ENCODE results near the gene RPS6KA4.
"Not testable (repeated sequence)": the region's sequence is repeated elsewhere in the genome, so short reads cannot be mapped to it uniquely, and the experiment has no call there.

RPS6KA4 gene

GRCh38 chr11:64400102-64400501 lies 41.1 kb downstream of the RPS6KA4 start:
- no peak overlapping the region for H3K27ac Mint-ChIP-seq

GRCh38 chr11:64400667-64401066 lies 41.7 kb downstream of the RPS6KA4 start:
- Mint-ChIP-seq H3K9me3 (no peaks in the 10 kb centered on the region), H3K4me3 (no peak overlapping the region), H3K4me1 (ENCODE audit: low read depth) (no peaks in the 10 kb centered on the region), H3K27me3 (peaks cover 4% of the 10 kb centered on the region), H3K27ac (no peak overlapping the region), H3K36me3 (ENCODE audit: low read depth) (no peaks in the 10 kb centered on the region)

More at GRCh38 chr11:64400102-64400501, 41.1 kb downstream of the RPS6KA4 start:
- H3K36me3 Mint-ChIP-seq (ENCODE audit: low read depth): no peaks in the 10 kb centered on the region
- H3K4me1 Mint-ChIP-seq (ENCODE audit: low read depth): no peaks in the 10 kb centered on the region
- H3K4me3 Mint-ChIP-seq: no peak overlapping the region
- peaks cover 4% of the 10 kb centered on the region for H3K27me3 Mint-ChIP-seq
- no peaks in the 10 kb centered on the region for H3K9me3 Mint-ChIP-seq

DNA sequence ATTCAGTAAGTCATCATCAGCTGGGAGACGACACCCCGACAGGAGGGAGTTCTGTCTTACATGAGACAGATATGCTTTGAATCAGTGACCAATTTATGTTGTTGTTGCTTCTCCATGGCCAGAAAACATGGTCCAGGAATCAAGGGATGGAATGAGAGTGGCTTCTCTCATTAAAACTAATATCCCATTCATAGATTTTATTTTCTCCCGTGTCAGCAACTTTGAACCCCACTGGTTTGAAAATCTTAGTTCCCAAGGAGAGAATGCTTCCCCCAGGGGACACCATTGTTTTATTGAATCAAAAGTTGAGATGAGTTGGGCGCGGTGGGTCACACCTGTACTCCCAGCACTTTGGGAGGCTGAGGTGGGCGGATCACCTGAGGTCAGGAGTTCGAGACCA lies 42.8 kb downstream of the RPS6KA4 start:
- Mint-ChIP-seq H3K9me3 (no peaks in the 10 kb centered on the region), H3K27me3 (peaks cover 4% of the 10 kb centered on the region), H3K27ac (no peak overlapping the region), H3K4me3 (no peak overlapping the region), H3K36me3 (ENCODE audit: low read depth) (no peaks in the 10 kb centered on the region), H3K4me1 (ENCODE audit: low read depth) (no peaks in the 10 kb centered on the region)

DNA sequence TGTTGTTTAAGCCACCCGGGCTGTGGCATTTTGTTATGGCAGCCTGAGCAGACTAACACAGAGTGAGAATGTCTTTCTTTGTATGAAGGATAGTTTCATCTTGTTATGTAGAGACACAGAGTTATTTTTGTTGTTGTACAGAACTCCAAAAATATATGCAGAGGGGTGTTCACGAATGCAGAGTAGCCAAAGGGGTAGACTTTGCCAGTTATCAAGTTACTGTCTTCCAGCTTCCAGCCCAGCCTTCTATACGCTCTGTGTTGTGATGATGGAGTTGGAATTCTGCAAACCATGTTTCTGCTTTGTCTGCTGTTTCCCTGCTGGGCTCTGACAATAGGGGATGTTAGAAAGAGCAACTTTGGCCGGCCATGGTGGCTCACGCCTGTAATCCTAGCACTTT lies 44.1 kb downstream of the RPS6KA4 start:
- Mint-ChIP-seq H3K4me1 (ENCODE audit: low read depth) (no peaks in the 10 kb centered on the region), H3K9me3 (no peaks in the 10 kb centered on the region), H3K27me3 (peaks cover 4% of the 10 kb centered on the region), H3K36me3 (ENCODE audit: low read depth) (no peaks in the 10 kb centered on the region), H3K27ac (no peak overlapping the region), H3K4me3 (no peak overlapping the region)

- Mint-ChIP-seq H3K4me3 (no peak overlapping the region), H3K27me3 (no peaks in the 10 kb centered on the region), H3K36me3 (ENCODE audit: low read depth) (no peaks in the 10 kb centered on the region), H3K4me1 (ENCODE audit: low read depth) (no peaks in the 10 kb centered on the region), H3K9me3 (no peaks in the 10 kb centered on the region), H3K27ac (no peak overlapping the region)
These were observed 47.4 kb downstream of the RPS6KA4 start for GRCh38 chr11:64406221-64406946.

DNA sequence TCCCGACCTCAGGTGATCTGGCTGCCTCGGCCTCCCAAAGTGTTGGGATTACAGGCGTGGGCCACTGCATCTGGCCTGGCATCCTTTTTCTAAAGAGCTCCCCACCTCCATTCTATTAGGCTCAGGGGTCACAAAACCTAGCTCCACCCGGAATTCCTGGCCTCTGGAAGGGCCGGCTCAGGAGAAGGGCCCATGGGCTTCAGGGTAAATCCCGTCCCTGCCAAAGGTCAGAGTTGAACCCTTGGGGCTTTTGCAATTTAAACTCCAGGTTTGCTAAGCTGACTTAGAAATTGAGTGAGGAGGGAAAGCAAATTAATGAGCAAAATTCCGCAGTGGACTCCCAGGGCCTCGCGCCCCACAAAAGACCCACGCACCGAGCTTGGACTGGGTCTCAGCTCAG lies 48.3 kb downstream of the RPS6KA4 start:
- H3K36me3 Mint-ChIP-seq (ENCODE audit: low read depth): no peaks in the 10 kb centered on the region
- no peak overlapping the region for H3K4me3 Mint-ChIP-seq
- H3K4me1 Mint-ChIP-seq (ENCODE audit: low read depth): no peaks in the 10 kb centered on the region
- H3K27me3 Mint-ChIP-seq: no peaks in the 10 kb centered on the region
- no peak overlapping the region for H3K27ac Mint-ChIP-seq
- H3K9me3 Mint-ChIP-seq: no peaks in the 10 kb centered on the region

- H3K27me3 Mint-ChIP-seq: no peaks in the 10 kb centered on the region
- no peaks in the 10 kb centered on the region for H3K4me1 Mint-ChIP-seq (ENCODE audit: low read depth)
- H3K9me3 Mint-ChIP-seq: no peaks in the 10 kb centered on the region
- no peak overlapping the region for H3K27ac Mint-ChIP-seq
- no peak overlapping the region for H3K4me3 Mint-ChIP-seq
- no peaks in the 10 kb centered on the region for H3K36me3 Mint-ChIP-seq (ENCODE audit: low read depth)
These were observed 48.7 kb downstream of the RPS6KA4 start for GRCh38 chr11:64407630-64408029.

GRCh38 chr11:64409278-64409677 lies 50.3 kb downstream of the RPS6KA4 start:
- no peaks in the 10 kb centered on the region for H3K4me1 Mint-ChIP-seq (ENCODE audit: low read depth)
- H3K27ac Mint-ChIP-seq: no peak overlapping the region
- H3K9me3 Mint-ChIP-seq: no peaks in the 10 kb centered on the region
- no peaks in the 10 kb centered on the region for H3K36me3 Mint-ChIP-seq (ENCODE audit: low read depth)
- H3K27me3 Mint-ChIP-seq: no peaks in the 10 kb centered on the region
- H3K4me3 Mint-ChIP-seq: no peak overlapping the region

DNA sequence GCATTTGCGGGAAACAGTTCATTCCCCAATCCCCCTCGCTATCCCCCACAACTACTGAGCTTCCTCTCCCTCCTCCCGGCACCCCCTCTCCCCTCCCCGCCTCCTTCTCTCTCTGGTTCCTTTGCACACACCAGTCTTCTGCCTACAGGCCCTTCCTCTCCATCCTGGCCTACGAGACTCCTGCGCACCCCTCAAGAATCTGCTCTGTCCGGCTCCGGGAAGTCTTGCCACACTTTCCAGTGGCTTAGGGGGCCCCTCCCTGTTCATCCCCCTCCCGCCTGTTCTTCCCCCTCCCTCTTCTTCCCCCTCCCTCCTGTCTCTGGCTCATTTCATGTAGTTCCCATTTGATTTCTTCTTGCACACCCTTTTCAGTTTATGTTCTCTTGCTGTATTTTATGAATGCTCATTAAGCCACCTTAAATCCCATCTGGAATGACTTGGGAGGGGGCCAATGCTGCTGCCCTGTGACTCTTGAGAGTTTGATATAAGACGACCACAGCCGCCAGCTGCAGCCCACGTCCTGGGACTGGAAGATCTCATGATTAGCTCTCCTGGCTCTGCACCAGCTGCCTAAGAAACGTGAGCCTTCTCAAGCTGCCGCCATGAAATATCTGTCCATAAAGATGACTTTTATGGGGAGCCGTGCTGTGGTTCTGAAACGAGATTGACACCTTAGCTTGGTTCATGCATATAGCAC lies 50.9 kb downstream of the RPS6KA4 start:
- Mint-ChIP-seq H3K27me3 (no peaks in the 10 kb centered on the region), H3K9me3 (no peaks in the 10 kb centered on the region), H3K4me1 (ENCODE audit: low read depth) (no peaks in the 10 kb centered on the region), H3K4me3 (no peak overlapping the region), H3K36me3 (ENCODE audit: low read depth) (no peaks in the 10 kb centered on the region), H3K27ac (no peak overlapping the region)

- H3K36me3 Mint-ChIP-seq (ENCODE audit: low read depth): no peaks in the 10 kb centered on the region
- H3K4me3 Mint-ChIP-seq: no peak overlapping the region
- H3K27ac Mint-ChIP-seq: no peak overlapping the region
- no peaks in the 10 kb centered on the region for H3K27me3 Mint-ChIP-seq
- H3K9me3 Mint-ChIP-seq: no peaks in the 10 kb centered on the region
- H3K4me1 Mint-ChIP-seq (ENCODE audit: low read depth): no peaks in the 10 kb centered on the region
These were observed 51.4 kb downstream of the RPS6KA4 start for GRCh38 chr11:64410404-64410734.

DNA sequence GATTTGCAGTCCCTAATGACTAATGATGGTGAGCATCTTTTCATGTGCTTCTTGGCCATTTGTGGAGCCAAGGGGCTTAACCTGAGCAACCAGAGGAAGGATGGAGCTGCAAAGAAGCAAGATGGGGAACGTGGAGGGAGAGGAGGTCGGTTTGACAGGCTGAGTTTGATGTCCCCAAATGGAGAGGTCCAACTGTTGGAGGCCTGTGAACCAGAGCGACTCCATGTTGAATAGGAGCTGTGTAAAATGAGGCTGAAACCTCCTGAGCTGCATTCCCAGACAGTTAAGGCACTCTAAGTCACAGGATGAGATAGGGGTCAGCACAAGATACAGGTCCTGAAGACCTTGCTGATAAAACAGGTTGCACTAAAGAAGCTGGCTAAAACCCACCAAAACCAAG lies 54.5 kb downstream of the RPS6KA4 start:
- no peaks in the 10 kb centered on the region for H3K27me3 Mint-ChIP-seq
- H3K4me1 Mint-ChIP-seq (ENCODE audit: low read depth): no peaks in the 10 kb centered on the region
- no peaks in the 10 kb centered on the region for H3K36me3 Mint-ChIP-seq (ENCODE audit: low read depth)
- peaks cover 3% of the 10 kb centered on the region for H3K9me3 Mint-ChIP-seq
- H3K4me3 Mint-ChIP-seq: no peak overlapping the region
- H3K27ac Mint-ChIP-seq: no peak overlapping the region

DNA sequence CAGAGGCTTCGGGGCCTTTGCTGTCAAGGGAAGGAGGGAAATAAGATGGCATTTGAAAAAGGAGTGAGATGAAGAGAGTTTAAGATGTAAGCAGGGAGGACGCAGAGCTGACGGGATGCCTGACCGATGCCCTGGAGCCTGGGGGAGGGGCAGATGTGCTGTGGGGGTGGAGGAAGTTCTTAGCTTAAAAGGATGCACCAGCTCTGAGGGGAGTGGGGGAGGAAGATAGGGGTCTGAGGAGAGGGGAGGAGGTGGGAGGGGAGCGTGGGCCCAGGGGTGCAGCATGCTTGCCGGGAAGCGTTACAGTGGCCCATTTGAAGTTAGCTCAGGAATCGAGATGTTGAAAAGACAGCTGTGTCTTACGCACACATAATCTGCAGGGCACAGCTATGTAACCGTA lies 56.3 kb downstream of the RPS6KA4 start:
- no peak overlapping the region for H3K4me3 Mint-ChIP-seq

GRCh38 chr11:64415996-64416728 lies 57.2 kb downstream of the RPS6KA4 start:
- H3K27ac Mint-ChIP-seq: no peak overlapping the region
- no peaks in the 10 kb centered on the region for H3K36me3 Mint-ChIP-seq (ENCODE audit: low read depth)
- H3K4me1 Mint-ChIP-seq (ENCODE audit: low read depth): no peaks in the 10 kb centered on the region

More for the DNA sequence above, 56.3 kb downstream of the RPS6KA4 start:
- no peaks in the 10 kb centered on the region for H3K36me3 Mint-ChIP-seq (ENCODE audit: low read depth)
- H3K27ac Mint-ChIP-seq: no peak overlapping the region
- no peaks in the 10 kb centered on the region for H3K4me1 Mint-ChIP-seq (ENCODE audit: low read depth)
- H3K27me3 Mint-ChIP-seq: no peaks in the 10 kb centered on the region
- peaks cover 3% of the 10 kb centered on the region for H3K9me3 Mint-ChIP-seq

DNA sequence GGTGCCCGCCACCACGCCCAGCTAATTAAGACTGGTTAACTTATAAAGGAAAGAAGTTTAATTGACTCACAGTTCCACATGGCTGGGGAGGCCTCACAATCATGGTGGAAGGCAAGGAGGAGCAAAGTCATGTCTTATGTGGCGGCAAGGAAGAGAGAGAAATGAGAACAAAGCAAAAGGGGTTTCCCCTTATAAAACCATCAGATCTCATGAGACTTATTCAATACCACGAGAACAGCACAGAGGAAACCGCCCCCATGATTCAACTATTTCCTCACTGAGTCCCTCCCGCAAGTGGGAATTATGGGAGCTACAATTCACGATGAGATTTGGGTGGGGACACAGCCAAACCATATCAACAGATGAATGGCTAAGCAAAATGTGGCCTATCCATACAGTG lies 59.3 kb downstream of the RPS6KA4 start:
- H3K36me3 Mint-ChIP-seq (ENCODE audit: low read depth); H3K4me1 Mint-ChIP-seq (ENCODE audit: low read depth); H3K27me3 Mint-ChIP-seq; H3K27ac Mint-ChIP-seq; H3K4me3 Mint-ChIP-seq; H3K9me3 Mint-ChIP-seq: not testable (repeated sequence)

More at GRCh38 chr11:64415996-64416728, 57.2 kb downstream of the RPS6KA4 start:
- peaks cover 3% of the 10 kb centered on the region for H3K9me3 Mint-ChIP-seq
- H3K4me3 Mint-ChIP-seq: no peak overlapping the region
- no peaks in the 10 kb centered on the region for H3K27me3 Mint-ChIP-seq

GRCh38 chr11:64419257-64419790 lies 60.4 kb downstream of the RPS6KA4 start:
- no peaks in the 10 kb centered on the region for H3K36me3 Mint-ChIP-seq (ENCODE audit: low read depth)
- no peaks in the 10 kb centered on the region for H3K27me3 Mint-ChIP-seq
- no peak overlapping the region for H3K4me3 Mint-ChIP-seq
- H3K9me3 Mint-ChIP-seq: peaks cover 3% of the 10 kb centered on the region
- H3K4me1 Mint-ChIP-seq (ENCODE audit: low read depth): no peaks in the 10 kb centered on the region
- no peak overlapping the region for H3K27ac Mint-ChIP-seq
